Right lobe of liver (tissue), 6 donors: ENCODE data around the gene TPSD1. TPM values are rescaled to one million over a fixed set of nuclear protein-coding genes. Genes with fewer than 3 reads are reported as not detected.

Source experiments
- ATAC-seq, 4 donors: fragments of 200-7000 bp; cut with Tn5 transposase; one replicate each; pipeline ENCODE4 v1.9.1; 2020; ENCODE audit warnings: mild to moderate bottlenecking in 4 of 4, moderate library complexity in 4 of 4
- DNase-seq, 3 donors: peaks; one replicate each; pipeline ENCODE4 v3.0.0-alpha.2; 2020
- H3K27ac ChIP-seq, 3 donors: fragments of 200-600 bp; one replicate each; pipeline ENCODE4 v1.8.0; 2022
- H3K27me3 ChIP-seq, 2 donors: fragments of 200-600 bp; one replicate each; pipeline ENCODE4 v1.8.0; 2022
- H3K36me3 ChIP-seq, 4 donors: fragments of 200-600 bp; sonication (generic) in 1 of 4; one replicate each; pipeline versions ENCODE4 v1.5.1 to v1.8.0; 2017 to 2022; ENCODE audit warnings: control low read depth in 1 of 4
- H3K4me1 ChIP-seq, 4 donors: fragments of 200-600 bp; sonication (generic) in 1 of 4; one replicate each; pipeline versions ENCODE4 v1.5.1 to v1.8.0; 2017 to 2022; ENCODE audit warnings: control low read depth in 1 of 4
- H3K4me3 ChIP-seq, 3 donors: fragments of 200-600 bp; one replicate each; pipeline ENCODE4 v1.8.0; 2022
- H3K9me3 ChIP-seq, 4 donors: fragments of 200-600 bp; sonication (generic) in 1 of 4; one replicate each; pipeline versions ENCODE4 v1.5.1 to v1.8.0; 2017 to 2022; ENCODE audit warnings: control low read depth in 1 of 4
- CTCF ChIP-seq, 4 donors: fragments of 200-600 bp in 3 of 4; fragments of 450-650 bp in 1 of 4; IDR thresholded peaks; one replicate each; pipeline versions ENCODE4 v1.5.1 to v1.8.0; 2016 to 2022; ENCODE audit warnings: antibody characterized with exemption in 4 of 4, mild to moderate bottlenecking in 2 of 4
- POLR2A ChIP-seq: fragments of 450-650 bp; IDR thresholded peaks from one replicate; pipeline ENCODE4 v1.6.1; 2017; ENCODE audit warnings: antibody characterized with exemption, mild to moderate bottlenecking
- WGBS: methylation state at CpG from one replicate; pipeline ENCODE4 v1.1.6; 2018; ENCODE audit warnings: low coverage, low lambda C conversion rate; ENCODE audit not compliant: insufficient coverage; ENCODE audit errors: missing lambda C conversion rate; 5-methylcytosine and 5-hydroxymethylcytosine counted together
- intact Hi-C, 2 donors: fragments of 100-400 bp; cut with DNase I; formaldehyde crosslinking; loops; one replicate each; pipeline versions ENCODE4 v1.11.2 to v1.14.1; 2022
- total RNA-seq, 6 experiments: library from RNA; depleted of rRNA in 2 of 6; stranded (reverse); fragments of >200 nt in 2 of 6; fragmentation: NEBNext Ultra II Directional in 3 of 6; extraction: Animal tissue kit (Norgen Biotek cat#: 25700) in 3 of 6; gene quantifications; one replicate each; pipeline versions ENCODE4 v1.1.0 to v1.2.4, GENCODE V29; 2016 to 2023
- donor health status: DM: no; HTN: yes; CAD: no.
- donor health status: DM: no; HTN: no; CAD: no.
- donor health status: DM: no; HTN: no; CAD: no.
- donor health status: DM: no; HTN: yes; CAD: no.
- donor health status: DM: no; HTN: yes; CAD: no.

TPSD1 gene
- total RNA-seq, 6 experiments from 2014 or later, result not detected

DNA sequence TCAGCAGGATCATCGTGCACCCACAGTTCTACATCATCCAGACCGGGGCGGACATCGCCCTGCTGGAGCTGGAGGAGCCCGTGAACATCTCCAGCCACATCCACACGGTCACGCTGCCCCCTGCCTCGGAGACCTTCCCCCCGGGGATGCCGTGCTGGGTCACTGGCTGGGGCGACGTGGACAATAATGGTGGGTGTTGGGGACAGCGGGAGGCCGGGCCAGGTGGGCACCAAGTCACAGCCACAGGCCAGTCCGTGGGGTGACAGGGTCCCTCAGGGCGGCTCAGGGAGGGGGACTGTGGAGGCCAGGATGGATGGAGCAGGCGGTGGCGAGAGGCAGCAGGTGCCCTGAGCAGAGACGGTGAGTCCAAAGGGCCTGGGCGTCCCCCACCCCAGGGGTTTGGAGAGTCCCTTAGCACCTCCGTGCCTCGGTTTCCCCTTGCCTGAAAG, 1.0 kb downstream of the TPSD1 start:
- Histone ChIP-seq H3K4me3 (no peak overlapping the region), H3K27ac (no peak overlapping the region), H3K27me3 (peaks cover 0 to 5% of the 10 kb centered on the region in 2 donors), H3K4me1 (no peaks in the 10 kb centered on the region), H3K9me3 (no peaks in the 10 kb centered on the region), H3K36me3 (no peaks in the 10 kb centered on the region)
- TF ChIP-seq CTCF (IDR thresholded peaks at IDR 0.05) (no peak), POLR2A (no peak)
- intact Hi-C loops, result no loop called here
- ATAC-seq, result no peak
- 20% methylated on average over 1 of the region's 22 CpGs for WGBS
- no peak for DNase-seq

DNA sequence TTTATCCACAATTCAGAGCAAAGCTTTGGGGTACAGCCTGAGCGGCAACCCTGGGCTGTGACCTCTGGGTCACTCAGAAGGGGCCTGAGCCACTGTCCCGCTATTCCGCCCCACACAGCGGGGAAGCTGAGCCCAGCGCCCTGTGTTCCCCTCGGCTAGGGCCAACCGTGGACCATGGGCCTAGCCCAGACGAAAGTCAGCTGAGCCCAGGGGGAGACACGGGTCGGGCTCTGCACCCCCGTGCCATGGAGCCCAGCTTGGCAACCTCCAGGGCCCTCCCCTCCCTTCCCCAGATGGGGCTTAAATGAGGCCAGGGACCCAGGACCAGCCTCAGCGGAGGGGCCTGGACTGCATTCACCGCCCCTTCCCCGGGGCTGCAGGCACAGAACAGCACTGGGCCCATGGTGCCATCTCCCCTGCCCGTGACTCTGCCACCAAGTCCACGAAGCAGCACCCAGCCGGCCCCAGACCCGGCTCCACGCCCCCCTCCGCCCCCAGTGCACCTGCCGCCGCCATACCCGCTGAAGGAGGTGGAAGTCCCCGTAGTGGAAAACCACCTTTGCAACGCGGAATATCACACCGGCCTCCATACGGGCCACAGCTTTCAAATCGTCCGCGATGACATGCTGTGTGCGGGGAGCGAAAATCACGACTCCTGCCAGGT, 1.8 kb downstream of the TPSD1 start:
- ATAC-seq, result no peak
- Histone ChIP-seq H3K9me3 (no peaks in the 10 kb centered on the region), H3K4me1 (no peaks in the 10 kb centered on the region), H3K27ac (no peak overlapping the region), H3K36me3 (no peaks in the 10 kb centered on the region), H3K4me3 (no peak overlapping the region), H3K27me3 (peaks cover 0 to 5% of the 10 kb centered on the region in 2 donors)
- no peak for DNase-seq
- intact Hi-C loops, result no loop called here
- 20% methylated on average over 1 of the region's 34 CpGs for WGBS
- TF ChIP-seq POLR2A (no peak), CTCF (IDR thresholded peaks at IDR 0.05) (no peak)

GRCh38 chr16:1258225-1258600, 2.3 kb downstream of the TPSD1 start:
- no peak overlapping the region for H3K27ac ChIP-seq
- no peak for ATAC-seq
- no peak for DNase-seq
- TF ChIP-seq POLR2A (no peak), CTCF (IDR thresholded peaks at IDR 0.05) (no peak)
- 67% methylated on average over 4 of the region's 12 CpGs for WGBS
- no peaks in the 10 kb centered on the region for H3K4me1 ChIP-seq
- H3K4me3 ChIP-seq, result no peak overlapping the region
- no peaks in the 10 kb centered on the region for H3K36me3 ChIP-seq
- H3K9me3 ChIP-seq, result no peaks in the 10 kb centered on the region
- peaks cover 0 to 5% of the 10 kb centered on the region in 2 donors for H3K27me3 ChIP-seq
- intact Hi-C loops, result no loop called here

- H3K4me1 ChIP-seq, result no peaks in the 10 kb centered on the region
- no peaks in the 10 kb centered on the region for H3K9me3 ChIP-seq
- no peaks in the 10 kb centered on the region for H3K36me3 ChIP-seq
- TF ChIP-seq CTCF (IDR thresholded peaks at IDR 0.05) (no peak), POLR2A (no peak)
- ATAC-seq, result no peak
- no peak overlapping the region for H3K4me3 ChIP-seq
- no peak for DNase-seq
- intact Hi-C loops, result no loop called here
- 5% methylated on average over 18 of the region's 42 CpGs for WGBS
- H3K27me3 ChIP-seq, result peaks cover 0 to 5% of the 10 kb centered on the region in 2 donors
- H3K27ac ChIP-seq, result no peak overlapping the region
Observed at GRCh38 chr16:1258906-1259759, 3.3 kb downstream of the TPSD1 start.
